HepG2 (cell line): ENCODE data around the gene GP1BA. TPM values are rescaled to one million over a fixed set of nuclear protein-coding genes. Genes with fewer than 3 reads are reported as not detected.

ENCODE experiments used
- ATAC-seq: fragments of 200-7000 bp; cut with Tn5 transposase; 3 replicates; pipeline ENCODE4 v1.9.1; 2020; ENCODE audit warnings: mild to moderate bottlenecking, moderate library complexity
- BruUV-seq: library from RNA; stranded (reverse); fragments of 400-500 nt; replicated peaks from 2 replicates; lab custom pipeline; 2021; lab: Mats Ljungman, UMichigan
- CTCF ChIA-PET: fragments of 300-600 bp; formaldehyde crosslinking; extraction: SDS; loops from one replicate; lab custom pipeline; 2021; ENCODE audit warnings: low total read pairs, inconsistent platforms, low intra/inter-chr PET ratio; lab: Yijun Ruan, JAX
- POLR2A ChIA-PET: fragments of 350-600 bp; sonication (Branson Sonifier 250); formaldehyde crosslinking; loops from one replicate; lab custom pipeline; 2020; ENCODE audit warnings: antibody characterized with exemption, inconsistent platforms; lab: Yijun Ruan, JAX
- DNase-seq: peaks from one replicate; pipeline ENCODE4 v3.0.0-alpha.2; 2015; ENCODE audit warnings: low spot score
- FAIRE-seq: peaks from 3 replicates; lab custom pipeline; 2011; peaks lifted over from hg19 to GRCh38; lab: Jason Lieb, UNC
- H2AFZ ChIP-seq: one replicate; pipeline ENCODE4 v1.6.1; 2011; ENCODE audit warnings: low read length, inconsistent platforms
- H3K27ac ChIP-seq: fragments of 300-600 bp; 3 replicates; pipeline ENCODE4 v1.8.0; 2011; ENCODE audit warnings: mixed run types, mild to moderate bottlenecking, mixed read lengths, low read length, inconsistent platforms; ENCODE audit not compliant: insufficient read depth; ENCODE audit errors: extremely low read length
- H3K27me3 ChIP-seq, 2 experiments: fragments of 200-600 bp in 1 of 2; 2 replicates in 1 of 2; 3 replicates in 1 of 2; pipeline versions ENCODE4 v1.6.0 to v1.8.0; 2011; ENCODE audit warnings: low read length in 2 of 2, mild to moderate bottlenecking in 2 of 2, moderate library complexity in 2 of 2, inconsistent platforms in 1 of 2; ENCODE audit not compliant: insufficient read depth in 2 of 2, control insufficient read depth in 1 of 2
- H3K36me3 ChIP-seq, 2 experiments: fragments of 200-600 bp in 1 of 2; replicated peaks in 1 of 2; 2 replicates in 1 of 2; 3 replicates in 1 of 2; pipeline versions ENCODE4 v1.5.1 to v1.8.0; 2011; ENCODE audit warnings: low read length in 2 of 2, inconsistent platforms in 1 of 2; ENCODE audit not compliant: insufficient read depth in 2 of 2, control insufficient read depth in 1 of 2
- H3K4me1 ChIP-seq: 2 replicates; pipeline ENCODE4 v1.5.1; 2012; ENCODE audit warnings: low read length, inconsistent platforms; ENCODE audit not compliant: insufficient read depth
- H3K4me2 ChIP-seq: 2 replicates; pipeline ENCODE4 v1.6.0; 2011; ENCODE audit warnings: low read depth, low read length, inconsistent platforms
- H3K4me3 ChIP-seq, 3 experiments: fragments of 200-600 bp in 1 of 3; sonication (generic), shearing (Covaris generic) in 1 of 3; replicated peaks in 1 of 3; 2 replicates each; pipeline ENCODE4 v1.5.1; 2011 to 2016; ENCODE audit warnings: low read length in 3 of 3, inconsistent platforms in 2 of 3, low read depth in 2 of 3, mild to moderate bottlenecking in 2 of 3, control low read depth in 1 of 3, mixed read lengths in 1 of 3; ENCODE audit not compliant: insufficient read depth in 1 of 3
- H3K79me2 ChIP-seq: one replicate; pipeline ENCODE4 v1.6.1; 2011; ENCODE audit warnings: low read length, inconsistent platforms; ENCODE audit not compliant: insufficient read depth
- H3K9ac ChIP-seq: 2 replicates; pipeline ENCODE4 v1.6.0; 2011; ENCODE audit warnings: mild to moderate bottlenecking, low read depth, low read length, inconsistent platforms; ENCODE audit not compliant: insufficient read depth
- H3K9me3 ChIP-seq: 2 replicates; pipeline ENCODE4 v1.5.1; 2012; ENCODE audit warnings: mild to moderate bottlenecking, low read length
- H4K20me1 ChIP-seq: 2 replicates; pipeline ENCODE4 v1.6.0; 2011; ENCODE audit warnings: inconsistent platforms, mild to moderate bottlenecking, low read length, moderate library complexity; ENCODE audit not compliant: insufficient read depth
- ATF2 ChIP-seq: sonication (generic); formaldehyde crosslinking; IDR thresholded peaks from 2 replicates; pipeline ENCODE4 v1.4.0; 2020; ENCODE audit warnings: missing genetic modification reagents
- BHLHE40 ChIP-seq: IDR thresholded peaks from 2 replicates; pipeline ENCODE4 v1.6.1; 2011; ENCODE audit warnings: low read length, improper control_type of control experiment
- BORCS8-MEF2B ChIP-seq: sonication (generic); formaldehyde crosslinking; IDR thresholded peaks from 2 replicates; pipeline ENCODE4 v1.8.0; 2022; ENCODE audit warnings: mild to moderate bottlenecking, missing genetic modification reagents
- E2F5 ChIP-seq: sonication (generic); formaldehyde crosslinking; conservative IDR thresholded peaks from 2 replicates; pipeline ENCODE4 v1.4.0; 2020; ENCODE audit warnings: missing genetic modification reagents
- MED1 ChIP-seq: sonication (generic); formaldehyde crosslinking; IDR thresholded peaks from 2 replicates; pipeline ENCODE4 v1.4.0; 2020; ENCODE audit warnings: missing genetic modification reagents
- MXD3 ChIP-seq: IDR thresholded peaks from 2 replicates; pipeline ENCODE4 v1.6.1; 2016; ENCODE audit warnings: mild to moderate bottlenecking, missing biosample characterization, missing genetic modification reagents
- NFIC ChIP-seq: IDR thresholded peaks from 2 replicates; pipeline ENCODE4 v1.6.1; 2012; ENCODE audit warnings: mild to moderate bottlenecking, low read length, inconsistent platforms
- NR2F6 ChIP-seq, 2 experiments: IDR thresholded peaks; 2 replicates each; pipeline ENCODE4 v1.6.1; 2016; ENCODE audit warnings: antibody characterized with exemption in 1 of 2, mild to moderate bottlenecking in 1 of 2
- PCBP2 ChIP-seq: fragments of 200-400 bp; formaldehyde crosslinking; optimal IDR thresholded peaks from 2 replicates; pipeline ENCODE3; 2018; ENCODE audit warnings: low read length, low read depth; ENCODE audit not compliant: poor library complexity, severe bottlenecking
- RXRB ChIP-seq: IDR thresholded peaks from 2 replicates; pipeline ENCODE4 v1.6.1; 2016; ENCODE audit warnings: borderline replicate concordance, missing genetic modification reagents, missing compliant biosample characterization
- SAP130 ChIP-seq: IDR thresholded peaks from 2 replicates; pipeline ENCODE4 v1.6.1; 2016; ENCODE audit warnings: low read depth
- SP4 ChIP-seq: sonication (generic); formaldehyde crosslinking; IDR thresholded peaks from 2 replicates; pipeline ENCODE4 v1.8.1; 2023; ENCODE audit warnings: mild to moderate bottlenecking, missing genetic modification reagents
- TBX3 ChIP-seq: fragments of 450-650 bp; IDR thresholded peaks from 2 replicates; pipeline ENCODE4 v1.6.1; 2017; ENCODE audit warnings: antibody characterized with exemption, mild to moderate bottlenecking, inconsistent platforms, borderline replicate concordance
- YEATS2 ChIP-seq: sonication (generic); formaldehyde crosslinking; IDR thresholded peaks from 2 replicates; pipeline ENCODE4 v1.4.0; 2020; ENCODE audit warnings: missing genetic modification reagents, borderline replicate concordance
- ZFP62 ChIP-seq: sonication (generic); formaldehyde crosslinking; IDR thresholded peaks from 2 replicates; pipeline ENCODE4 v1.4.0; 2020; ENCODE audit warnings: missing genetic modification reagents
- ZNF430 ChIP-seq: sonication (generic); formaldehyde crosslinking; IDR thresholded peaks from 2 replicates; pipeline ENCODE4 v1.9.0; 2021; ENCODE audit warnings: mild to moderate bottlenecking, missing genetic modification reagents
- ZNF546 ChIP-seq: sonication (generic); formaldehyde crosslinking; conservative IDR thresholded peaks from 2 replicates; pipeline ENCODE4 v1.8.1; 2023; ENCODE audit warnings: mild to moderate bottlenecking, missing genetic modification reagents
- ZNF607 ChIP-seq: sonication (generic); formaldehyde crosslinking; IDR thresholded peaks from 2 replicates; pipeline ENCODE4 v1.5.1; 2020; ENCODE audit warnings: missing genetic modification reagents, mild to moderate bottlenecking, borderline replicate concordance
- ZNF639 ChIP-seq: conservative IDR thresholded peaks from 2 replicates; pipeline ENCODE4 v1.6.1; 2018; ENCODE audit warnings: missing genetic modification reagents
- ZNF740 ChIP-seq: sonication (generic); formaldehyde crosslinking; IDR thresholded peaks from 2 replicates; pipeline ENCODE4 v1.4.0; 2020; ENCODE audit warnings: missing genetic modification reagents
- WGBS: methylation state at CpG from one replicate; pipeline ENCODE4 v1.1.6; 2017; ENCODE audit warnings: low lambda C conversion rate; 5-methylcytosine and 5-hydroxymethylcytosine counted together
- in situ Hi-C: cut with HindIII; loops from 2 replicates; pipeline ENCODE4 v1.10.0; 2017; ENCODE audit warnings: low pct_unique_long_range_greater_than_20kb; ENCODE audit not compliant: extremely low pct_ligation_motif_present
- intact Hi-C: fragments of 100-400 bp; cut with micrococcal nuclease; formaldehyde crosslinking; loops from one replicate; pipeline ENCODE4 v1.10.0; 2022; ENCODE audit not compliant: unreplicated experiment
- polyA plus RNA-seq, 8 experiments: library from polyadenylated mRNA; depleted of rRNA in 3 of 8; stranded (reverse) in 7 of 8; unstranded in 1 of 8; fragments of >200 nt; fragmentation: Illumina TruSeq in 4 of 8; extraction: Trizol in 4 of 8; gene quantifications; 2 replicates each; pipeline versions ENCODE4 v1.2.1 to v1.2.3, GENCODE V29; 2011 to 2016; ENCODE audit warnings: low read depth in 4 of 8, missing spikeins in 1 of 8, mixed read lengths in 1 of 8; ENCODE audit not compliant: insufficient read depth in 1 of 8
- total RNA-seq, 5 experiments: library from RNA; depleted of rRNA; stranded (reverse); fragments of >200 nt; fragmentation: Illumina TruSeq; extraction: Trizol; gene quantifications; 2 replicates each; pipeline ENCODE4 v1.2.3, GENCODE V29; 2016; ENCODE audit warnings: low read depth in 1 of 5

Gene GP1BA
- total and polyA plus RNA-seq, 2 of the 13 experiments (the other 11 are each of a cell fraction or from before 2014, with no cell fraction given): not detected

DNA sequence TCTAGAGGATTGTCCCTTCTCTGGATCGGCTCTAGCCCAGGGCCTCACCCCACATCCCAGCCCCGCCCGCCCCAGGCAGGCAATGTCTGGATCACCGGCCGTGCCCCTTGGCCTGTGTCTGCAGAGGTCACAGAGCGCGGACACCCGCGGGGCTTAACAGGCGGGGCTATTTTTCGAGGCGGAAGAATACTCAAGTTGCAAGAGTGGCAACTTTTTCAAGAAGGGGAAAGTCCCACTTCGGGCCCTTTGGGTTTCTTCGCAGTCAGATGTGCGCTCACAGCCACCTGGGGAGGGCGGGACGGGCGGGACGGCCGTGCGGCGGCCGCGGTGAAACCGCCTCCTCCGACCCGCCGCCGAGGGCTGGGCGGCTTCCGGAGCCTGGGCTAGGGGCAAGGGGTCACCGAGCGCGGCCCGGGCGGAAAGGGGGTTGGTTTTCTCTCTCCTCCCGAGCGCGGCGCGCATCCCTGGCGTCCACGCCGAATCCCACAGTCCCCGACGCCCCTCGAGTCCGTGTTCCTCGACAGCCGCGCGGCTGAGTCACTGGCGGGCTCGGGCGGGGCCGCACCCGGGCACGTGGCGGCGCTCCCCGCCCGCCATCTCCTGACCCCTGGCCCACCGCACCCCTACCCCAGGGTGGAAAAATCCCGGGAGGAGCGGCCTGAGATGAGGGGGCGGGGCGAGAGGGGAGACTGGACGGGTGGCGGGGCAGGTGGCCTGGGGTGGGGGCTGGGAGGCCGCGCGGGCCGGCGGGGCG is 17.4 kb downstream of the GP1BA start:
- intact Hi-C loops (loop anchor here (1.0 to 5.0 kb wide), 2 partner anchors 18 to 42 kb away; partner anchors contain the start of gene SPAG7), in situ Hi-C loops (no loop called here)
- Histone ChIP-seq H3K79me2 (peaks cover 48% of the 10 kb centered on the region), H3K9me3 (no peaks in the 10 kb centered on the region), H3K9ac (peak overlapping the region; percentile 84), H2AFZ (no peak overlapping the region), H3K4me1 (peaks cover 59% of the 10 kb centered on the region), H4K20me1 (peaks cover 31% of the 10 kb centered on the region), H3K27ac (peak overlapping the region; percentile 99), H3K4me3 (peak overlapping the region; percentile 70 to 100 (median 93)), H3K4me2 (peak overlapping the region; percentile 84), H3K27me3 (no peaks in the 10 kb centered on the region; a peak in 1 of 5 replicates), H3K36me3 (peaks cover 10 to 23% of the 10 kb centered on the region in 2 experiments)
- FAIRE-seq (no peak), DNase-seq (peak; percentile 82), ATAC-seq (peak; percentile 39)
- ChIA-PET CTCF (no interaction called here), POLR2A (interaction anchor here (2.1 to 10.0 kb wide), 4 partner anchors 10 to 48 kb away, joined by 8 to 273 read pairs (median 56); partner anchors contain the start of genes INCA1, KIF1C, RNF167 and SLC25A11)
- WGBS: 2% methylated on average over 13 of the region's 75 CpGs
- no TSS peak for BruUV-seq
- TF ChIP-seq ZNF546 (CRISPR knock-in tag) (peak; percentile 54; the same call in 1 of the 2 replicates), ZNF607 (CRISPR knock-in tag) (peak; percentile 67; the same call in 1 of the 2 replicates), SP4 (CRISPR knock-in tag) (peak; percentile 38; the same call in 1 of the 2 replicates), ZNF740 (CRISPR knock-in tag) (0 out of 2 replicates have a peak, but pooled peaks have one; percentile 31), BHLHE40 (peak; percentile 88), ATF2 (CRISPR knock-in tag) (peak; percentile 13; the same call in 1 of the 2 replicates), TBX3 (0 out of 2 replicates have a peak, but pooled peaks have one; percentile 19), PCBP2 (no peak), NR2F6 (IDR thresholded peaks at IDR 0.05) (peak; percentile 67), NR2F6 (CRISPR knock-in tag; IDR thresholded peaks at IDR 0.05) (peak; percentile 89), ZNF639 (CRISPR knock-in tag) (peak; percentile 77; the same call in 1 of the 2 replicates), RXRB (CRISPR knock-in tag) (peak; percentile 84), ZFP62 (CRISPR knock-in tag) (no peak), ZNF430 (CRISPR knock-in tag) (peak; percentile 79), SAP130 (peak; percentile 53; the same call in 1 of the 2 replicates), NFIC (no peak), MXD3 (0 out of 2 replicates have a peak, but pooled peaks have one; percentile 46), E2F5 (peak; percentile 14; the same call in 1 of the 2 replicates), MED1 (CRISPR knock-in tag) (peak; percentile 52; the same call in 1 of the 2 replicates), BORCS8-MEF2B (CRISPR knock-in tag) (peak; percentile 67), YEATS2 (CRISPR knock-in tag) (no peak)
